Esophagus muscularis mucosa (tissue), 4 donors: ENCODE data around the gene DAAM2.

Experiments used
- CTCF ChIP-seq, 3 experiments: fragments of 200-600 bp in 2 of 3; fragments of 450-650 bp in 1 of 3; sonication (generic) in 2 of 3; IDR thresholded peaks; one replicate each; pipeline ENCODE4 v1.5.1; 2017 to 2019; ENCODE audit warnings: antibody characterized with exemption in 3 of 3, mild to moderate bottlenecking in 2 of 3, moderate library complexity in 1 of 3
- EP300 ChIP-seq: sonication (generic); formaldehyde crosslinking; IDR thresholded peaks from one replicate; pipeline ENCODE4 v1.6.1; 2017; ENCODE audit warnings: antibody characterized with exemption
- POLR2A ChIP-seq: fragments of 450-650 bp; IDR thresholded peaks from one replicate; pipeline ENCODE4 v1.6.1; 2017; ENCODE audit warnings: antibody characterized with exemption, moderate library complexity, mild to moderate bottlenecking, low read depth
- POLR2AphosphoS5 ChIP-seq, 2 donors: sonication (generic); formaldehyde crosslinking; IDR thresholded peaks; one replicate each; pipeline ENCODE4 v1.6.1; 2017; ENCODE audit warnings: antibody characterized with exemption in 2 of 2

DNA sequence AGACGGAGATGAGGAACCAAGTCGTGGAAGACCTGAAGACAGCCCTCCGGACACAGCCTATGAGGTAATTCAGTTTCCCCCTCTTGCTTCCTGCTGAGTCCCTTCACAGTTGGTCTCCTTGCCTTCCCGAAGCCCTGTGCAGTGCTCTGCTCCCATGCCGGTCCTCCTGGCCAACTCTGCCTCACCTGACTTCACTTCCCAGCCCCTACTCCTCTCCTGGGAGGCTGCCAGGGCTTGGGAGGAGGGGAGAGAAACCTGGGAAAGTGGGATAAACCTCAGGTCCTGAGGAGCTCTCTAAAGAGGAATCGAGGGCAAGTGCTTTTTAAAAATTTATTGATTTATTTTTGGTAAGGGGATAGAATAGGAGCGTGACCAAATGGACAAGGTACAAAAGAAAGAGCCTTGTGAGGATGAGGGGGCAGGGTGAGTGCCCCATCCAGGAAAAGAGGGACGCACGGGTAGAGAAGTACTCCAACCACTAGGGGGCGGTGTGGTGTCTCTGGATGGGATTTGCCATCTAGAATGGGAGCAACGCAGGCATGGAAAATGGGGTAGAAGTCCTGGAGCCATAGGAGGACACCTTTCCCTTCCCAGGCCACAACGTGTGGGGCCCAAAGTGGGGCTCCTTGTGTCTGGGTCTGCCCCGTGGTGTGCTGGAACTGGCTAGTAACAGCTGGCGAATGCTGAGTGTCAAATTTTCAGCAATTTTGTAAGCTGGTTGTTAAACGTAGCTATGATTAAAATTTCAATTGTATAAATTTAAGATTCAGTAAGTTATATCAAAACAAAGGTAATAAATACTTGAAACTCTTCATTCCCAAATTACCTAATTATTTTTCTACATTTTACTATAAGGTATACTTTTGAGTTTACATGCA is 73.1 kb downstream of the DAAM2 start:
- TF ChIP-seq EP300 (no peak), CTCF (IDR thresholded peaks at IDR 0.05) (peak; percentile 70 to 90 (median 78)), POLR2AphosphoS5 (IDR thresholded peaks at IDR 0.05) (peak; percentile 11 to 25), POLR2A (no peak)
